Measurements from ENCODE around the gene ATP13A1. TPM values are rescaled to one million over a fixed set of nuclear protein-coding genes. Genes with fewer than 3 reads are reported as not detected.
A peak's percentile ranks its signal among the peaks of the same experiment; 100 is the strongest.

ATP13A1 gene
- total RNA-seq, 2 experiments from 2014 or later = 78.6 to 78.8 TPM

DNA sequence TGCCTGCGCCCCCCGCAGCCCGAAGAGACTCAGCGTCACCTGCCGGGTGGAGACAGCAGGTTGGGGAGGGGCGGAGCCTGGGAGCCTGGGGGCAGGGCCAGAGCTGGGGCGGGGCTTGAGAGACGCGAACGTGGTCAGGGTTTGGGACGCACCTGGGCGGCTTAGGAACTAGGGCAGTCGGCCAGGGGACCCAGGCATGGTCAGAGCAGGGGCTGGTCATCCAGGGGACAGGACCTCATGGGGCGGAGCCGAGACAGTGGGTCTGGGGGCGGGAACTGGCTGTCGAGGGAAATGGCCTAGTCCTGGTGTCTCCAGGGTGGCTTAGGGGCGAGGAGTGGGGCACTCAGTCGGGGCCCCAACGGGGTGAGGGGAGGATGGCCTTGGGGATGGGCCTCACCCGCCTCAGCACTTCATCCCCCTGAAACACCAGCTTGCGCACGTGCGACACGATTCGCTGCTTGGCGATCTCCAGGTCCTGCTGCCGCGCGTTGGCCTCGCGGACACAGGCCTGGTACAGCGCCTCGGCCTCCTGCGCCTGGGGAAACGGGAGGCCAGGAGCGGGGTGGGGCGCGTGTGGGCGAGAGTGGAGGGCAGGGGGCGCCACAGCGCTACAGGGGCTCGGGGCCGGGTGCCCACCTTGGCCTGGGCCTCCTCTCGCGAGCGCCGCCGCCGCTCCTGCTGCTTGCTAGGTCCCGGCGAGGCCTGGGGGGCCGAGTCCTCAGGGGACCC is 25.8 kb downstream of the ATP13A1 start:
- Mint-ChIP-seq H3K27me3 (ENCODE audit: low read depth) (no peaks in the 10 kb centered on the region), H3K27ac (no peak overlapping the region), H3K36me3 (ENCODE audit: low read depth) (peaks cover 71% of the 10 kb centered on the region), H3K4me1 (ENCODE audit: low read depth) (peaks cover 33% of the 10 kb centered on the region), H3K4me3 (no peak overlapping the region), H3K9me3 (ENCODE audit: insufficient read depth) (no peaks in the 10 kb centered on the region)
- POLR2A ChIA-PET = interaction anchor here (0.6 kb wide), 1 partner anchor 63 kb away, joined by 3 read pairs; no protein-coding TSS in a partner anchor
- DNase-seq (no peak), ATAC-seq (no peak)
- CTCF ChIA-PET = no interaction called here

DNA sequence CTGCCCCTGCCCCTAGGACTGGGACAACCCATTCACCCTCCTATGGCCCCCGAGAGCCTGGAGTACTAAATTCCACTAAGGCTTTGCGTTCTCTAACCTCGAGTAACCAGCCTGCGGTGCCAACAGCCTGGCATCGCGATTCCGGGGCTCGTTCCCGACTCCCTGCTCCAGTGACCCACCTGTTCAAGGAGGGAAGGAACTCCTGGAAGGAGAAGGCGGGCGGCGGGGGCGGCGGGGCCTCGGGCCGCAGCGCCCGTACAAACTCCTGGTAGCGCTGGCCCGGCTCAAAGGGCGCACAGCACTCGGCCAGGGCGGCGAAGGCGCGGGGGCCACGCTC is 26.3 kb downstream of the ATP13A1 start:
- no peak overlapping the region for H3K4me3 Mint-ChIP-seq
- POLR2A ChIA-PET = no interaction called here
- H3K36me3 Mint-ChIP-seq (ENCODE audit: low read depth) = peaks cover 71% of the 10 kb centered on the region
- H3K9me3 Mint-ChIP-seq (ENCODE audit: insufficient read depth) = no peaks in the 10 kb centered on the region
- ATAC-seq = no peak
- H3K4me1 Mint-ChIP-seq (ENCODE audit: low read depth) = peaks cover 32% of the 10 kb centered on the region
- no peaks in the 10 kb centered on the region for H3K27me3 Mint-ChIP-seq (ENCODE audit: low read depth)
- no peak for DNase-seq
- CTCF ChIA-PET = no interaction called here
- no peak overlapping the region for H3K27ac Mint-ChIP-seq

DNA sequence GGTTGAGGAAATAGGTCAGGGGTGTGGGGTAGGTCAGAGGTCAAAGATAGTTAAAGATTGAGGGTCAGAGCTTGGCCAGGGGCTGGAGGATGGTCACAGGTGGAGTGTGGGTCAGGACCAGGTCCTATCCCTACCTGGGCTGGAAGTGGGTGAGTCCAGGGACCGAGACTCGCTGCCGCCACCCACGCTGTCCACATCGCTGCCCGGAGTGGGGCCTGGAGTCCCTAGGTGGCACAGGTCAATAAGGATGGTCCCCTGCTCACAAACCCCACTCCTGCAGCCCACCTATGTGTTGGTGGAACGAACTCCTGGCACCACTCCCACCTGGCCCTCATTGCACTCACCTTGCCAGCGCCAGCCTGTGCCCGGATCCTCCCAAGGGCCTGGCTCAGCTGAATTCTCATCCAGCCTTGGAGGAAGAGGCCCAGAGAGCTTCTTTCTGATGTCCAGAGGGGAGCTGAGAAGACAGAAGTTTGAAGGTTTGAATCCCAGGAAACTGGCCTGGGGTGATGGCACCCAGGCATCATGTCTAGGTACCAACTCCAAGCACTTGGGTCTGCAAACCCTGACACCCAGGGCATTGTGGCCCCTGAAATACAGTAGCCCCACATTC is 26.8 kb downstream of the ATP13A1 start:
- Mint-ChIP-seq H3K27me3 (ENCODE audit: low read depth) (no peaks in the 10 kb centered on the region), H3K9me3 (ENCODE audit: insufficient read depth) (no peaks in the 10 kb centered on the region), H3K36me3 (ENCODE audit: low read depth) (peaks cover 67% of the 10 kb centered on the region), H3K27ac (no peak overlapping the region), H3K4me1 (ENCODE audit: low read depth) (peaks cover 27% of the 10 kb centered on the region), H3K4me3 (no peak overlapping the region)
- no peak for ATAC-seq
- ChIA-PET CTCF (no interaction called here), POLR2A (no interaction called here)
- no peak for DNase-seq

DNA sequence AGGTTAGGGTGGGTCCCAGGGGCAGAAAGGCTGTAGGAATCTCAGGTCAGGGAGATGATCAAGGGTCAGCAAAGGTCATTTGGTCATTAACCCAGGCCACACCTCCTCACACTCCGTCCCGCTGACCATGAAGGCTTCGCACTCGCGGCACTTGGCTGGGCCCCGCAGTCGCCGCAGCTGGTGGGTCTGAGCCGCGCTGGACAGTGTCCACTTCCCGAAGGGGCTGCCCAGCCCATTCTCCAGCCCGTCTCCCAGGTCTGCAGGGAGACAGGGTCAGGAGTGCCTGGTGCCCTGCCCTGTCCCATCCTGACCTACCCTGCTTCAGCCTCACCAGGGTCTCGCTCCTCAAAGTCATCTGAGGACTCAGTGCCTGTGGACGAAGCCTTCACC is 28.2 kb downstream of the ATP13A1 start:
- H3K4me1 Mint-ChIP-seq (ENCODE audit: low read depth) = peaks cover 24% of the 10 kb centered on the region
- CTCF ChIA-PET = interaction anchor here (0.7 kb wide), 1 partner anchor 103 kb away, joined by 3 read pairs; no protein-coding TSS in a partner anchor
- H3K4me3 Mint-ChIP-seq = no peak overlapping the region
- H3K36me3 Mint-ChIP-seq (ENCODE audit: low read depth) = peaks cover 69% of the 10 kb centered on the region
- POLR2A ChIA-PET = no interaction called here
- H3K27me3 Mint-ChIP-seq (ENCODE audit: low read depth) = no peaks in the 10 kb centered on the region
- DNase-seq = no peak
- ATAC-seq = no peak
- H3K27ac Mint-ChIP-seq = no peak overlapping the region
- H3K9me3 Mint-ChIP-seq (ENCODE audit: insufficient read depth) = no peaks in the 10 kb centered on the region

DNA sequence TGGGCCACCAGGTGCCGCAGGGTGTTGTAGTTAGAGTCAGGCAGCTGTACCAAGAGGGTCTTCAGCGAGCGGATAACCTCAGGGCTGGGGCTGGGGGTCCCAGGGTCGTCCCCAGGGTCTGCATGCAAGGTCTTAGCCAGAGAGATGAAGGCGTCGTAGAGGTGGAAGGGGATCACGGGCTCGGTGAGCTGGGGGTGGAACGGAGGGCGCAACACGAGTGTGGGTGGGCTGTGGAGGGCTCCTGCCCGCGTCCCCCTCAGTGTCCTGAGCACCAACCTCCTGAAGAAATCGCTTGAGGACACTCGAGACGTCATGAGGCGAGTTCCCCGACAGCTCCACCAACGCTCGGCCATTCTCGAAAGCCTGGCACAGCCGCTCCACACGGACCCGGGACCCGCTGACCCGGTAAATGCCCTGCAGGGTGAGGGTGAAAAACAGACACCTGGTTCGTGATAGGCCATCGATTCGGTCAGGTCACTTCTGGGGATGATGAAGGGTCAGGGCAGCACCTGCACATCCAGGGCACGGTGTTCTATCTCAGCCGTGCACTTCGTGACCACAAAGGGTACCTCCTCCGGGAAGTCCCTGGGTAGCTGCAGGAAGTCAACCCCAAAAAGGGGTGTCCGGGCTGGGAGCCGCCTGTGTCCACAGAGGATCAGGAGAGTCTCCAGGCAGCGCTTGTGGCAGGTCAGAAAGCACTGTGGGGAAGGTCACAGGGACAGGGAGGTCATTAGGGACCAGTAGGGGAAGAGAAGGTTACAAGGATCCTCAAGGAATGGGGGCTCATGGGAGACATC is 28.8 kb downstream of the ATP13A1 start:
- DNase-seq (no peak), ATAC-seq (no peak)
- Mint-ChIP-seq H3K27ac (no peak overlapping the region), H3K9me3 (ENCODE audit: insufficient read depth) (no peaks in the 10 kb centered on the region), H3K4me3 (no peak overlapping the region), H3K4me1 (ENCODE audit: low read depth) (peaks cover 20% of the 10 kb centered on the region), H3K36me3 (ENCODE audit: low read depth) (peaks cover 68% of the 10 kb centered on the region), H3K27me3 (ENCODE audit: low read depth) (no peaks in the 10 kb centered on the region)
- POLR2A ChIA-PET = no interaction called here
- CTCF ChIA-PET = interaction anchor here (2.0 kb wide), 1 partner anchor 103 kb away, joined by 6 read pairs; no protein-coding TSS in a partner anchor

DNA sequence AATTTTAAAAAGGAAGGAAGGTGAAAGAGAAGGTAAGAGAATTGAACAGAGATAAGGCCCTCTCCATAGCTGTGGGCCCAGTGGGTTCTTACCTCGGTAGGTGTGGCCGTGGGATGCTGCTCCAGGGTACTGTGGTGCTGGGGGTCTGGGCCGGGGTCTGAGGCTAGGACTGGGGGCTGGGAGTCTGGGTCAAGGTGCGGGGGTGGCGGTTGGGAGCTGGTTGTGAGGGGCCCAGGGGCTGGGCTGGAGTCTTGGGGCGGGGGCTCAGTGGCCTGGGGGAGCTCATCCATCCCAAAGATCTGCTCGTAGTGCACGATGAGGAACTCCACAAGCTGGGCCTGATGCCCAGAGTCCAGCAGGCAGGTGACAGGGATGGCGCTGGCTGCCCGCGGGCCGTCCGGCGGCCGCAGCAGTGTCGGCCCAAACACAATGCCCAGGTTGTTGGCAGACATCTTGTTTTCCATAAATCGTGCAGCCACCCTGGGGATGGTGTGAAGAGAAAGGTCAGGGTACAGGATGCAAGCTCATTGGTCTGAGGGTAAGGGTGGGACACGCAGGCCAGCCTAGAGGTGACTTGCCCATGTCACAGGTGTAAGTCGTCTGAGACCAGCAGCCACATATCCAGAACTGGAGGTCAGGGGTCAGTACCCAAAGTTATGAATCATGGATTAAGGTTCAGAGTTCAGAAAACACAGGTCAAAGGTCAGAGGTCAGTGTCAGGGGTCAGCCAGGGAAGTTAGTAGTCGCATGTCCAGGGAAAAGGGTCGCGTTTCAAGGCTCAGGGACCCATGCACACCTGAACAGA is 29.6 kb downstream of the ATP13A1 start:
- no peaks in the 10 kb centered on the region for H3K27me3 Mint-ChIP-seq (ENCODE audit: low read depth)
- H3K9me3 Mint-ChIP-seq (ENCODE audit: insufficient read depth) = no peaks in the 10 kb centered on the region
- ChIA-PET CTCF (interaction anchor here (1.0 to 2.0 kb wide), 2 partner anchors 79 to 102 kb away, joined by 5 to 6 read pairs; no protein-coding TSS in a partner anchor), POLR2A (no interaction called here)
- ATAC-seq = no peak
- H3K27ac Mint-ChIP-seq = no peak overlapping the region
- H3K4me1 Mint-ChIP-seq (ENCODE audit: low read depth) = peaks cover 20% of the 10 kb centered on the region
- H3K4me3 Mint-ChIP-seq = no peak overlapping the region
- no peak for DNase-seq
- H3K36me3 Mint-ChIP-seq (ENCODE audit: low read depth) = peaks cover 69% of the 10 kb centered on the region

DNA sequence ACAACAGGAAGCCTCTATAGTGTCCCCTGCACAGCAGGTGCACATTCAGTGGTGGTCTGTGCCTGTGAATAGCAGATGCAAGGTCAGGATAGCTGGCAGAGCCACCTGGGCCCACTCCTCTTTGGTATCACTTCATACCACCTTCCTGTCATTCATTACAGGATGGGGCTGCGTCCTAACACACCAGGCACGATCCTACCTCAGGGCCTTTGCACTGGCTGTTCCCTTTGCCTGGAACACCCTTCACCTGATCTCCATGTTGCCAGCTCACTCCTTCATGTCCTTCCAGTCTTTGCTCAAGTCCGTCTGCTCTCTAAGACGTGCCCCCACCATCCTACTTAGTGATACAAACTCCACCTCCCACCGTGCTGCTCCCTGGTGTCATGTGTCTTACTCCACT is 30.8 kb downstream of the ATP13A1 start:
- CTCF ChIA-PET = interaction anchor here (2.0 kb wide), 1 partner anchor 100 kb away, joined by 6 read pairs; no protein-coding TSS in a partner anchor
- Mint-ChIP-seq H3K4me1 (ENCODE audit: low read depth) (peaks cover 28% of the 10 kb centered on the region), H3K4me3 (no peak overlapping the region), H3K27me3 (ENCODE audit: low read depth) (no peaks in the 10 kb centered on the region), H3K27ac (peak overlapping the region; percentile 53), H3K36me3 (ENCODE audit: low read depth) (peaks cover 67% of the 10 kb centered on the region), H3K9me3 (ENCODE audit: insufficient read depth) (no peaks in the 10 kb centered on the region)
- POLR2A ChIA-PET = no interaction called here
- no peak for DNase-seq
- ATAC-seq = no peak

DNA sequence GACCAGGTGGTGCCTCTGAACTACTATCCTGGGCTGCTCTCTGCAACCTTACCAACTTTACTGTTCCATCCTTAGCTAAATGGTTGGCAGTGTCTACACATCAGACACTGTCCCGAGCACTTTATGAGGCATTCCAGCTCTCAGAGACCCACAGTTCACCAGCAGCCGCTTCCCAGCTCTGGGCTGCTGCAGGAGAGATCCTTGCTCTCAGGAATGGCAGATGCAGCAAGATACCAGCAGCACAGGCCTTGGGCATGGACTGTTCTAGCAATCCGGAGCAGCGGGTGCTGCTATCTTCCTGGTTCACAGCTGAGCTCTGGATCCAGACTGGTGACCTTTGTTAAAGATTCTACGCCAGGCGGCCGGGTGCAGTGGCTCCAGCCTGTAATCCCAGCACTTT is 32.1 kb downstream of the ATP13A1 start:
- no peaks in the 10 kb centered on the region for H3K9me3 Mint-ChIP-seq (ENCODE audit: insufficient read depth)
- ATAC-seq = no peak
- H3K36me3 Mint-ChIP-seq (ENCODE audit: low read depth) = peaks cover 70% of the 10 kb centered on the region
- H3K4me3 Mint-ChIP-seq = no peak overlapping the region
- ChIA-PET POLR2A (interaction anchor here (1.3 kb wide), 1 partner anchor 14 kb away, joined by 4 read pairs; no protein-coding TSS in a partner anchor), CTCF (interaction anchor here (0.8 to 1.0 kb wide), 2 partner anchors 99 kb away, joined by 3 read pairs; no protein-coding TSS in a partner anchor)
- no peak for DNase-seq
- peaks cover 41% of the 10 kb centered on the region for H3K4me1 Mint-ChIP-seq (ENCODE audit: low read depth)
- no peak overlapping the region for H3K27ac Mint-ChIP-seq
- no peaks in the 10 kb centered on the region for H3K27me3 Mint-ChIP-seq (ENCODE audit: low read depth)

DNA sequence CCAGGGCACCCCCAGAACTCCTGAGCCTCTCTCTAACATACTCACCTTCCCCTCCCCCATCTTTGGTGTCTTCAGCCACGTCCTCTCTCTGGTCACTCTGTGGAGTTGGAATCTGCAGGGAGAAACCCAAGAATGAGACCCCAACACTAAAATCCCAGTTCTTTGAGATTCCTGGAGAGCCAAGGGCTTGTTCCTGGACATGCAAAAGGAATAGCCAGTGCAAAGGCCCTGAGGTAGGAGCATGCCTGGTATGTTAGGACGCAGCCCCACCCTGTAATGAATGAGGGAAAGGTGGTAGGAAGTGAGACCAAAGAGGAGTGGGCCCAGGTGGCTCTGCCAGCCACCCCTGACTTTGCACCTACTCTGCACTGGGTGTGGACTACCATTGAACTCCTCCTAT is 33.0 kb downstream of the ATP13A1 start:
- Mint-ChIP-seq H3K36me3 (ENCODE audit: low read depth) (peaks cover 66% of the 10 kb centered on the region), H3K4me1 (ENCODE audit: low read depth) (peaks cover 47% of the 10 kb centered on the region), H3K9me3 (ENCODE audit: insufficient read depth) (no peaks in the 10 kb centered on the region), H3K27me3 (ENCODE audit: low read depth) (no peaks in the 10 kb centered on the region), H3K27ac (no peak overlapping the region), H3K4me3 (no peak overlapping the region)
- CTCF ChIA-PET = no interaction called here
- ATAC-seq (no peak), DNase-seq (no peak)
- POLR2A ChIA-PET = interaction anchor here (0.6 to 1.3 kb wide), 2 partner anchors 13 to 279 kb away, joined by 3 to 4 read pairs; no protein-coding TSS in a partner anchor

DNA sequence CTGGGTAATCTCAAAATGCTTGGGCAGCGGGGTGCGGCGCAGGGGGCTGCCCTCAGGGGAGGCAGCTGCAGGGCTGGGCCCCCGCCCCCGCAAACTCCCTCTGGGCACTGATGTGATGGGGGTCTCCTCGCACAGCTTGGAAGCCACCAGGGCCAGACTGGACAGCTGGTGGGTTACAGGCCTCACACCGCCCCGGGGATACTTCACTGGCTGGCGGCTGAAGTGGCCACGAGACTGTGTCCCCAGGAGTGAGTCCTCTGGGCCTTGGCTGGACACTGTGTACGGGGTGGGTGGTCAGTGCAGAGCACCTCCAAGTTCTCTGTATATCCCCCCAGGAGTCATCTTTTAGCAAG is 33.4 kb downstream of the ATP13A1 start:
- DNase-seq = no peak
- no peak for ATAC-seq
- Mint-ChIP-seq H3K27me3 (ENCODE audit: low read depth) (no peaks in the 10 kb centered on the region), H3K4me1 (ENCODE audit: low read depth) (peaks cover 45% of the 10 kb centered on the region), H3K9me3 (ENCODE audit: insufficient read depth) (no peaks in the 10 kb centered on the region), H3K27ac (no peak overlapping the region), H3K36me3 (ENCODE audit: low read depth) (peaks cover 62% of the 10 kb centered on the region), H3K4me3 (no peak overlapping the region)
- ChIA-PET POLR2A (no interaction called here), CTCF (no interaction called here)

DNA sequence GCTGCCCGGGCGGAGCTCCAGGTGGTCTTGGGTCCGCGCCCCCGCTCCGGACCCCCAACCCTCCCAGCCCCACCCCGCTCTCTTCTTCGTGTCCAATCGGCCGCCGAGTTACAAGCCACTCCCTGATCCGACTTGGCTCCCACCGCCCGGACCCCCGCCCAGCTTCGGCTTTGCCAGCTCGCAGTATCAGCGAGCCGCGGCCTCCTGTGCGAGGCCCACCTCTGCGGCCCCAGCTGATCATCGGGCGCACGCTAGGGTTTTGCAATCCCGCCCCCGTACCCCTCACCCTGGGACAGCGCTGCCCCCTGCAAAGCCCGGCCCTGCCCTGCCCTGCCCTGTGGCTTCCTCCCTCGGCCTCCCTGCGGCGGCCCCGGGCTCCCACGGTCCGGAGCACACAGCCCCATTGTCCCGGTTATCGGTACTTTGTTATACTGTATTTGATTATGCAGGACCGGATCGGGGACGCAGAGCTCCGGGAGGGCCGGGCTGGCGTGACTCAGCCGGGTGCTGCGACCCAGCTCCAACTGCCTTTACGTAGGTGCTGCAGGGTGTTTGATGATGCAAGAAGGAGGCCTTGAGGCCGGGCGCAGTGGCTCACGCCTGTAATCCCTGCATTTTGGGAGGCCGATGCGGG is 34.9 kb downstream of the ATP13A1 start:
- Mint-ChIP-seq H3K36me3 (ENCODE audit: low read depth) (peaks cover 60% of the 10 kb centered on the region), H3K27ac (peak overlapping the region; percentile 87), H3K4me3 (peak overlapping the region; percentile 72), H3K9me3 (ENCODE audit: insufficient read depth) (no peaks in the 10 kb centered on the region), H3K4me1 (ENCODE audit: low read depth) (peaks cover 43% of the 10 kb centered on the region), H3K27me3 (ENCODE audit: low read depth) (no peaks in the 10 kb centered on the region)
- ChIA-PET CTCF (interaction anchor here (0.8 to 1.7 kb wide), 4 partner anchors 15 to 209 kb away, joined by 3 to 4 read pairs (median 4); no protein-coding TSS in a partner anchor), POLR2A (interaction anchor here (0.7 to 1.8 kb wide), 7 partner anchors 8 to 113 kb away, joined by 3 to 7 read pairs (median 4); partner anchors contain the start of genes ATP13A1 and NDUFA13)
- ATAC-seq (peak; percentile 10), DNase-seq (peak; percentile 42)
